Ovary (tissue), 9 donors: ENCODE data around the gene MARCHF3. TPM values are rescaled to one million over a fixed set of nuclear protein-coding genes. Genes with fewer than 3 reads are reported as not detected.

ENCODE experiments used
- DNase-seq, 5 donors: peaks; one replicate each; pipeline ENCODE4 v3.0.0-alpha.2; 2019 to 2020
- H3K27ac ChIP-seq, 2 donors: fragments of 200-600 bp; one replicate each; pipeline versions ENCODE4 v1.5.1 to v1.8.0; 2019 to 2022
- H3K27me3 ChIP-seq: fragments of 200-600 bp; one replicate; pipeline ENCODE4 v1.8.0; 2022
- H3K36me3 ChIP-seq: fragments of 200-600 bp; sonication (generic); one replicate; pipeline ENCODE4 v1.5.1; 2019
- H3K4me1 ChIP-seq: one replicate; pipeline ENCODE4 v1.8.1; 2013; ENCODE audit warnings: mild to moderate bottlenecking, moderate library complexity; ENCODE audit not compliant: insufficient read depth
- H3K4me3 ChIP-seq: fragments of 200-600 bp; sonication (generic); one replicate; pipeline ENCODE4 v1.5.1; 2017
- H3K9me3 ChIP-seq, 2 donors: fragments of 200-600 bp in 1 of 2; sonication (generic) in 1 of 2; one replicate each; pipeline versions ENCODE4 v1.5.1 to v1.8.1; 2013 to 2019; ENCODE audit warnings: mild to moderate bottlenecking in 1 of 2, moderate library complexity in 1 of 2
- CTCF ChIP-seq, 3 donors: fragments of 450-650 bp in 2 of 3; fragments of 200-600 bp in 1 of 3; IDR thresholded peaks; one replicate each; pipeline versions ENCODE4 v1.5.1 to v1.8.0; 2016 to 2022; ENCODE audit warnings: antibody characterized with exemption in 3 of 3, mild to moderate bottlenecking in 1 of 3
- EP300 ChIP-seq: sonication (generic); formaldehyde crosslinking; IDR thresholded peaks from one replicate; pipeline ENCODE4 v1.6.1; 2017; ENCODE audit warnings: antibody characterized with exemption
- POLR2A ChIP-seq: fragments of 450-650 bp; IDR thresholded peaks from one replicate; pipeline ENCODE4 v1.6.1; 2017; ENCODE audit warnings: antibody characterized with exemption, mild to moderate bottlenecking, moderate library complexity
- WGBS, 3 donors: extraction: QIAGEN DNeasy Blood & Tissue Kit in 1 of 3; methylation state at CpG; one replicate each; pipeline versions ENCODE4 v1.1.5 to v1.1.7; 2013 to 2017; 5-methylcytosine and 5-hydroxymethylcytosine counted together
- intact Hi-C, 4 donors: fragments of 100-400 bp; cut with DNase I; formaldehyde crosslinking; loops; one replicate each; pipeline versions ENCODE4 v1.11.0 to v1.15.1; 2022 to 2023
- polyA plus RNA-seq, 2 donors: library from polyadenylated mRNA; stranded (reverse); fragments of 200-250 nt in 1 of 2; fragments of 350-450 nt in 1 of 2; fragmentation: Illumina TruSeq in 1 of 2; extraction: RNeasy Lipid Tissue Mini Kit (QIAGEN cat#74804) in 1 of 2; gene quantifications; one replicate each; pipeline ENCODE4 v1.2.3, GENCODE V29; 2013 to 2014
- total RNA-seq, 7 donors: library from RNA; depleted of rRNA in 2 of 7; stranded (reverse); fragments of >200 nt in 2 of 7; fragmentation: NEBNext Ultra II Directional in 3 of 7; extraction: Animal tissue kit (Norgen Biotek cat#: 25700) in 3 of 7; gene quantifications; one replicate each; pipeline versions ENCODE4 v1.1.0 to v1.2.4, GENCODE V29; 2016 to 2023
- donor health status: DM: no; HTN: no; CAD: no; lungs with moderate emphysema.
- donor health status: DM: no; HTN: no; CAD: no.
- donor health status: Bipolar disorder and iron deficiency.
- donor health status: DM: yes; HTN: yes; CAD: no.
- donor health status: DM: no; HTN: no; CAD: no.
- donor health status: DM: yes; HTN: yes; CAD: no.

Gene MARCHF3
- total and polyA plus RNA-seq, 9 donors = 2.1 to 13.8 (median 4.5) TPM

GRCh38 chr5:126967808-126968466, 62.4 kb downstream of the MARCHF3 start:
- DNase-seq = no peak
- Histone ChIP-seq H3K9me3 (no peaks in the 10 kb centered on the region), H3K4me1 (peaks cover 1% of the 10 kb centered on the region), H3K27me3 (no peaks in the 10 kb centered on the region), H3K36me3 (no peaks in the 10 kb centered on the region), H3K27ac (no peak overlapping the region), H3K4me3 (no peak overlapping the region)
- intact Hi-C loops = no loop called here
- TF ChIP-seq CTCF (IDR thresholded peaks at IDR 0.05) (no peak), EP300 (no peak), POLR2A (no peak)
- 91 to 96% (median 94%) methylated on average over 2 of the region's 2 CpGs for WGBS, 3 donors

- no peak overlapping the region for H3K27ac ChIP-seq
Measured at GRCh38 chr5:126965487-126965886, 64.9 kb downstream of the MARCHF3 start.

GRCh38 chr5:126965061-126965475, 65.3 kb downstream of the MARCHF3 start:
- intact Hi-C loops = no loop called here
- TF ChIP-seq EP300 = no peak
- TF ChIP-seq POLR2A = no peak
- no peak for TF ChIP-seq CTCF (IDR thresholded peaks at IDR 0.05)
- WGBS, 3 donors = 66 to 77% (median 69%) methylated on average over 2 of the region's 2 CpGs
- Histone ChIP-seq H3K4me1 (no peaks in the 10 kb centered on the region), H3K36me3 (no peaks in the 10 kb centered on the region), H3K27ac (no peak overlapping the region), H3K9me3 (no peaks in the 10 kb centered on the region), H3K27me3 (no peaks in the 10 kb centered on the region), H3K4me3 (no peak overlapping the region)
- DNase-seq = no peak

More at GRCh38 chr5:126965487-126965886, 64.9 kb downstream of the MARCHF3 start:
- no peak for TF ChIP-seq EP300
- no peak for TF ChIP-seq CTCF (IDR thresholded peaks at IDR 0.05)
- no peak for TF ChIP-seq POLR2A
- no peaks in the 10 kb centered on the region for H3K36me3 ChIP-seq
- H3K4me3 ChIP-seq = no peak overlapping the region
- peaks cover under 1% of the 10 kb centered on the region for H3K4me1 ChIP-seq
- no peak for DNase-seq
- H3K9me3 ChIP-seq = no peaks in the 10 kb centered on the region
- intact Hi-C loops = no loop called here
- no peaks in the 10 kb centered on the region for H3K27me3 ChIP-seq

- DNase-seq = no peak
- intact Hi-C loops = no loop called here
- Histone ChIP-seq H3K9me3 (no peaks in the 10 kb centered on the region), H3K27ac (no peak overlapping the region), H3K4me1 (no peaks in the 10 kb centered on the region), H3K27me3 (no peaks in the 10 kb centered on the region), H3K36me3 (no peaks in the 10 kb centered on the region), H3K4me3 (no peak overlapping the region)
- no peak for TF ChIP-seq POLR2A
- TF ChIP-seq CTCF (IDR thresholded peaks at IDR 0.05) = no peak
- no peak for TF ChIP-seq EP300
- WGBS, 3 donors = 75 to 100% (median 88%) methylated on average over 2 of the region's 2 CpGs
Measured at GRCh38 chr5:126963822-126964375, 66.5 kb downstream of the MARCHF3 start.
